Measurements from ENCODE around the gene TIMP1. TPM values are rescaled to one million over a fixed set of nuclear protein-coding genes. Genes with fewer than 3 reads are reported as not detected.

The TIMP1 gene
- total RNA-seq, 1 donor from 2014 or later = 1,308 TPM

- no peak overlapping the region for H3K27ac ChIP-seq
- H3K4me3 ChIP-seq = no peak overlapping the region
- peaks cover 0 to 6% of the 10 kb centered on the region in 2 donors for H3K4me1 ChIP-seq
- intact Hi-C loops (cut with DNase I) = loop anchor here (10.0 kb wide), 1 partner anchor 271 kb away; the partner anchor contains the start of gene ZNF81
- peaks cover 21 to 29% of the 10 kb centered on the region in 2 donors for H3K36me3 ChIP-seq
- no peak for TF ChIP-seq CTCF (IDR thresholded peaks at IDR 0.05)
- H3K27me3 ChIP-seq = no peaks in the 10 kb centered on the region
- DNase-seq (ENCODE audit: low spot score in 2 of 2) = no peak
- H3K9me3 ChIP-seq = no peaks in the 10 kb centered on the region
These were observed 18.4 kb upstream of the TIMP1 start for GRCh38 chrX:47563801-47564315.

GRCh38 chrX:47564438-47565085 is 17.7 kb upstream of the TIMP1 start:
- intact Hi-C loops (cut with DNase I) = loop anchor here (10.0 kb wide), 1 partner anchor 270 kb away; the partner anchor contains the start of gene ZNF81
- Histone ChIP-seq H3K27me3 (no peaks in the 10 kb centered on the region), H3K4me1 (peaks cover 0 to 6% of the 10 kb centered on the region in 2 donors), H3K9me3 (no peaks in the 10 kb centered on the region), H3K4me3 (no peak overlapping the region), H3K27ac (no peak overlapping the region), H3K36me3 (peaks cover 21 to 36% of the 10 kb centered on the region in 2 donors)
- TF ChIP-seq CTCF (IDR thresholded peaks at IDR 0.05) = no peak
- DNase-seq (ENCODE audit: low spot score in 2 of 2) = no peak

- no peak for DNase-seq (ENCODE audit: low spot score in 2 of 2)
- Histone ChIP-seq H3K27ac (no peak overlapping the region), H3K4me3 (no peak overlapping the region), H3K4me1 (peaks cover 0 to 6% of the 10 kb centered on the region in 2 donors), H3K36me3 (peaks cover 21 to 44% of the 10 kb centered on the region in 2 donors), H3K27me3 (no peaks in the 10 kb centered on the region), H3K9me3 (no peaks in the 10 kb centered on the region)
- intact Hi-C loops (cut with DNase I) = loop anchor here (10.0 kb wide), 1 partner anchor 268 kb away; the partner anchor contains the start of gene ZNF81
- no peak for TF ChIP-seq CTCF (IDR thresholded peaks at IDR 0.05)
These were observed 15.4 kb upstream of the TIMP1 start for GRCh38 chrX:47566841-47567240.

DNA sequence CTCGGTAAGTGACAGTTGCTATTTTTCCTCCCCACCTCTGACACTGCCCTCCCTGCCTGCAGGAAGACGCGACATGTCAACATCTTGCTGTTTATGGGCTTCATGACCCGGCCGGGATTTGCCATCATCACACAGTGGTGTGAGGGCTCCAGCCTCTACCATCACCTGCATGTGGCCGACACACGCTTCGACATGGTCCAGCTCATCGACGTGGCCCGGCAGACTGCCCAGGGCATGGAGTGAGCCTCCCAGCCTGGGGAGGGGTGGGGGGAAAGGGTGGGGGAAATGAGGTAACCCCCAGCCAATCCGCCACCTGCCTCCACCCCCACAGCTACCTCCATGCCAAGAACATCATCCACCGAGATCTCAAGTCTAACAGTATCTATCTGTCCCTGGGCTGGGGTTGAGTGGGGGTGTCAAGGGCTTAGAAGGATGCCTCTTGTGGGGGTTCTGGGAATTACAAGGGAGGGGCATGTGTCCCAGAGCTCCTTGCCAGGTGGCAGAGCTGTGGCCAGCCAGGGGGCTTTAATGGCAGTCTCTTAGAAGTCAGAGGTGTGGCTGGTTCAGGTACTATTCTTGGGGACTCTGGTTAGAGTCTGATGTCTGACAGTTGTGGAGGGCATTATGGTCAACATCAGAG is 13.5 kb upstream of the TIMP1 start:
- intact Hi-C loops (cut with DNase I) = loop anchor here (10.0 kb wide), 1 partner anchor 266 kb away; the partner anchor contains the start of gene ZNF81
- peaks cover 21 to 35% of the 10 kb centered on the region in 2 donors for H3K36me3 ChIP-seq
- H3K27ac ChIP-seq = no peak overlapping the region
- H3K9me3 ChIP-seq = no peaks in the 10 kb centered on the region
- TF ChIP-seq CTCF (IDR thresholded peaks at IDR 0.05) = peak in 2 of 3 experiments; percentile 30 to 43
- H3K4me1 ChIP-seq = no peaks in the 10 kb centered on the region
- H3K27me3 ChIP-seq = no peaks in the 10 kb centered on the region
- no peak overlapping the region for H3K4me3 ChIP-seq
- DNase-seq (ENCODE audit: low spot score in 2 of 2) = no peak

DNA sequence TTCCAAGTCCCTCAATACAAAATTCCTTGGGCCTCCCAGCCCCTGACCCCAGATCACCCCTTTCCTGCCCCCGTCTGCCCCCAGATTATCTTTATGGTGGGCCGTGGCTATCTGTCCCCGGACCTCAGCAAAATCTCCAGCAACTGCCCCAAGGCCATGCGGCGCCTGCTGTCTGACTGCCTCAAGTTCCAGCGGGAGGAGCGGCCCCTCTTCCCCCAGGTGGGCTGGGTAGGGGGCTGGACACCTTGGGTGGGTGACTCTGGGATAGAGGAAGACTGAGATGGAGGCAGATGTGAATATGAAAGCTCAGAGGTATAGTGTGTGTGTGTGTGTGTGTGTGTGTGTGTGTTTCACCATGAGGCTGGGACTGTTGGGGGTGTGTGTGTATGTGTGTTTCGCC is 11.4 kb upstream of the TIMP1 start:
- Histone ChIP-seq H3K4me1 (peaks cover 0 to 3% of the 10 kb centered on the region in 2 donors), H3K4me3 (no peak overlapping the region), H3K36me3 (peaks cover 14 to 35% of the 10 kb centered on the region in 2 donors), H3K27ac (no peak overlapping the region), H3K9me3 (no peaks in the 10 kb centered on the region), H3K27me3 (no peaks in the 10 kb centered on the region)
- intact Hi-C loops (cut with DNase I) = no loop called here
- DNase-seq (ENCODE audit: low spot score in 2 of 2) = no peak
- no peak for TF ChIP-seq CTCF (IDR thresholded peaks at IDR 0.05)

Data from ascending aorta (tissue), 2 donors.